ENCODE data around the gene MEGF11.

GRCh38 chr15:65939901-65940617 lies 313.5 kb downstream of the MEGF11 start:
- TF ChIP-seq YY1 (IDR thresholded peaks at IDR 0.05; ENCODE audit: insufficient read depth, insufficient read length) (no peak), ZNF274 (IDR thresholded peaks at IDR 0.05; ENCODE audit: low read depth, low read length) (no peak), SUZ12 (IDR thresholded peaks at IDR 0.05; ENCODE audit: extremely low read depth, insufficient read depth, insufficient read length) (no peak)
